GM19452 (cell line): ENCODE results near the gene MED9.
"Not testable (repeated sequence)": the region's sequence is repeated elsewhere in the genome, so short reads cannot be mapped to it uniquely, and the experiment has no call there.

ENCODE experiments used
- ATAC-seq: cut with Tn5 transposase; IDR thresholded peaks from one replicate; pipeline ENCODE4 v1.9.1; 2021; ENCODE audit not compliant: unreplicated experiment

MED9 gene

DNA sequence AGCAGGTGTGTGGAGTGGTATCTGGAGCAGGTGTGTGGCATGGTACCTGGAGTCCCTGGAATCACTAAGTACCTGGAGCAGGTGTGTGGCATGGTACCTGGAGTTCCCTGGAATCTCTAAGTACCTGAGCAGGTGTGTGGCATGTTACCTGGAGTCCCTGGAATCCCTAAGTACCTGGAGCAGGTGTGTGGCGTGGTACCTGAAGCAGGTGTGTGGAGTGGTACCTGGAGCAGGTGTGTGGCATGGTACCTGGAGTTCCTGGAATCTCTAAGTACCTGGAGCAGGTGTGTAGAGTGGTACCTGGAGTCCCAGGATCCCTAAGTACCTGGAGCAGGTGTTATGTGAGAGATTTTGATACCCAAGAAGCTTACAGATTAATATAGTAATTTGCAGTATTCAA is 22.1 kb upstream of the MED9 start:
- not testable (repeated sequence) for ATAC-seq

- no peak for ATAC-seq
Measured at GRCh38 chr17:17455173-17455572, 21.6 kb upstream of the MED9 start.

GRCh38 chr17:17456251-17456650 is 20.5 kb upstream of the MED9 start:
- no peak for ATAC-seq

- ATAC-seq = no peak
Measured at GRCh38 chr17:17457680-17458079, 19.1 kb upstream of the MED9 start.

DNA sequence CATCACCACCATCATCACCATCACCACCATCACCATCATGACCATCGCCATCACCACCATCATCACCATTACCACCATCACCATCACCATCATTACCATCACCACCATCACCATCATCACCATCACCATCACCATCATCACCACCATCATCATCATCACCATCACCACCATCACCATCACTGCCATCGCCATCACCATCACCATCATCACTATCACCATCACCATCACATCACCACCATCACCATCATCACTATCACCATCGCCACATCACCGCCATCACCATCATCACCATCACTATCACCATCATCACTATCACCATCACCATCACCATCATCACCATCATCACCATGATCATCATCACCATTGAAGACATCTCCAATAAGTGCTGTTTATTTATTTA is 16.8 kb upstream of the MED9 start:
- ATAC-seq = no peak

- no peak for ATAC-seq
Measured at GRCh38 chr17:17462048-17462824, 14.6 kb upstream of the MED9 start.

DNA sequence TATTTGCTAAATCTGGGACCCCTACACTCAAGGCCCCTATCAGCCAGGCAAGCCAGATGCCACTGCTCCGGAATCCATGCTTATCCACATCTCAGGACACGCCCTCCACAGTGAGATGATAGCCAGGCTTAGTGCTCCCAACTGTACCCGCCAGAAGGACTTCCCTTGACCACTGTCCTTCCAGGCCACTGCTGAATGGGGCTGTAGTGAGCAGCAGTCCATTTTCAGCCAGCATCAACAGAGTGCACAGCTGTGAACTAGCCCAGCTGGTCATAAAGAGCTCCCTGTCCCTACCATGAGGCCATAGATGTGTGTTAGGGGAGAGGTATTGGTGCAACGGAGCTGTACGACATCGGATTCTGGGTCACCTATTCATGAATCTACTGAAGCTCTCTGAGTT is 13.0 kb upstream of the MED9 start:
- ATAC-seq = no peak

DNA sequence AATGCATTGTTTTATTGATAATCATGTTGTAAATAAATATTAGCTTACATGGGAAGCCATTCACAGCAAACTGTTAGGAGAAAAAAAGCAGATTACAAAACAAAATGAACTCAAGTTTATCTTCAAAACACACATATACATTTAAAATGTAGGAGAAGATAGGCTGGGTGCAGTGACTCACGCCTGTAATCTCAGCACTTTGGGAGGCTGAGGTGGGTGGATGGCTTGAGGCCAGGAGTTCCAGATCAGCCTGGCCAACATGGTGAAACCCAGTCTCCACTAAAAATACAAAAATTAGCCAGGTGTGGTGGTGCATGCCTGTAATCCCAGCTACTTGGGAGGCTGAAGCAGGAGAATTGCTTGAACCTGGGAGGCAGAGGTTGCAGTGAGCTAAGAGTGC is 10.9 kb upstream of the MED9 start:
- not testable (repeated sequence) for ATAC-seq

DNA sequence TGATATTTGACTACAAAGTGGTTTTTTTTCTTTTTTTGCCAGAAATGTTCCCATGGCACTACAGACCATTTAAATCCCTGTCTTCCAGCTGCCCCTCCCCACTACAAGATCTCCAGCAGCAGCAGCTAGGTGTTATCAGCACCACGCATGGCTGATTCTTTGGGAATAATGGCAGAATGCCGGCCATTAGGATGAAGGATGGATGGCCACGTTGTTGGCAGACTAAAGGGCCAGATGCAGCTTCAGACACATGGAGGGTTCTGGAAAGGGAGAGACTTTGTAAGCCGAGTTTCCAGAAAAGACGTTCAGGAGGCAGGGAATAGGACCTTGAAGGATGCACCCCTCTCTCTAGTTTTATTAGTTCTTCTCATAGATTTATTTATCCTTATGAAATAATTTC is 10.3 kb upstream of the MED9 start:
- no peak for ATAC-seq

- ATAC-seq = no peak
Measured at GRCh38 chr17:17467016-17467415, 9.8 kb upstream of the MED9 start.

DNA sequence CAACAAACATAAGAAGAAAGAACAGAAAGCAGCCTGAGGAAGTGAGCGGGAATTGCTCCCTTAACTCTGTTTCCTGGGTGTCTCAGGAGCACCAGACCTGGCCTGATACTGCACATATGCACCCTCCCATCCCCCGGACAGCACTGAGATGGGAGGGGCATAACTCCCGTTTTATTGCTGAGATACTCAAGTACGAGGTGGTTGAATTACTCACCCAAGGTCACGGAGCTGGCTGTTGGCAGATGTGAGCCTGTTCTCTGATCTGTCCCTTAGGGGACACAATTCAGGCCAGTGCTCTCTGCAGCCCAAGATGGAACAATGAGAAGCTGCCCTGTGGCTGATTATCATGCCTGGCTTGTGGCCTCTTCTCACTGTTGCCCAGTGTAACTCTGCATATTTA is 9.1 kb upstream of the MED9 start:
- ATAC-seq = no peak

- ATAC-seq = no peak
Measured at GRCh38 chr17:17468217-17469010, 8.4 kb upstream of the MED9 start.

- no peak for ATAC-seq
Measured at GRCh38 chr17:17469358-17469757, 7.4 kb upstream of the MED9 start.

DNA sequence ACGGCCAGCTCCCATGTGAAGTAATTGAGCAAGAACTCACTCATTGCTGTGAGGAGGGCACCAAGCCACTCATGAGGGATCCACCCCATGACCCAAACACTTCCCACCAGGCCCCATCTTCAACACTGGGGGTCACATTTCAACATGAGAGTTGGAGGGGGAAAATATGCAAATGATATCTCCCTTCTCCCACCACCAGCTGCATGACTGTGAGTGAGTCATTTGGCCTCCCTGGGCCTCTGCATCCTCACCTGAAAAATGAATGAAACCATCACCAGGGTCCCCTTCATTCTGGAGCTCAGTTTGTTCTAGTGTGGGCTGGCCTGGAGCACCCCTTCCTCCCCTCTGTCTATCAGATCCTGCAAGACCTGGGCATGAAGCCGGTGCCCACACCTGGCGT is 6.8 kb upstream of the MED9 start:
- ATAC-seq = no peak

- ATAC-seq = no peak
Measured at GRCh38 chr17:17472333-17472920, 4.4 kb upstream of the MED9 start.

GRCh38 chr17:17474341-17474740 is 2.5 kb upstream of the MED9 start:
- ATAC-seq = no peak

DNA sequence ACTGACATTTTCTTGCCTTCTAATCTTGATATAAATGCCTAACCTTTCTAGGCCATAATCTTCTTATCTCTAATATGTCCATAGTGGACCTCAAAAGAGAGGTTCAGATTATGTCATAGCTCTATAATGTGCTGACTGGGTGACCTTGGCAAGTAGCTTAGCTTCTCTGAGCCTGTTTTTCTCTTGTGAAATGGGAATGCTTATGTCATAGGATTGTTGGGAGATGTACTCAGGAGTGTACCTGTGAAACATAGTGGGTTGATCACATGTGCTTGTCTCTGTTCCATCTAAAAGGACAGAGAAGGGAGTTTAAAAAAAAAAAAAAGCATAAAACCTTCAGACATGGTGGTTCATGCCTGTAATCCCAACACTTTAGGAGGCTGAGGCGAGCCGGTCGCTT is 2.4 kb downstream of the MED9 start:
- no peak for ATAC-seq

DNA sequence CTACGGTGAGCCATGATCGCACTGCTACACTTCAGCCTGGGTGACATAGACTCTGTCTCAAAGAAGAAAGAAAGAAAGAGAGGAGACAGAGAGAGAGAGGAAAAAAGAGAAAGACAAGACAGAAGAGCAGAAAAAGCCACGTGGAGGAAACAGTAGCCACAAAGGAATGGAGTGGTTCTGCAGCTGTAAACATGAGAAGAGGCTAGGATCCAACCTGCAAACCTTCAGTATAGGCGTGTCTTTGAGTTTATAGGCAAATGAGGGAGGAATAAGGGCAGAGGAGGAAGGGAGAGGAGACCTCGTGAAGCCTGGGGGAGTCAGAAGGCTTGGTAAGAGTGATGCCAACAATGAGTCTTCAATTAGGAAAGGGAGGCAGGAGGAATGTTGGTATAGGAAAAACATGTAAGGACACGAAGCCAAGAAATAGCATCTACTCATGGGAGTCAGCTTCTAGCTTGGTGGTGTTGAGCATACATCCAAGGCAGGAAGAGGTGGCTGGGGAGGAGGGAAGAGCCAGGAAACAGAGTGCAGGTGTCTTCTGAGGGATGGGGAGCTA is 3.9 kb downstream of the MED9 start:
- no peak for ATAC-seq

GRCh38 chr17:17481860-17482259 is 5.1 kb downstream of the MED9 start:
- ATAC-seq = no peak

- no peak for ATAC-seq
Measured at GRCh38 chr17:17484451-17484899, 7.7 kb downstream of the MED9 start.

GRCh38 chr17:17485420-17485819 is 8.6 kb downstream of the MED9 start:
- ATAC-seq = no peak

- not testable (repeated sequence) for ATAC-seq
Measured at GRCh38 chr17:17486416-17486815, 9.6 kb downstream of the MED9 start.
